HCT116 (cell line): Measurements from ENCODE around the gene PML. TPM values are rescaled to one million over a fixed set of nuclear protein-coding genes. Genes with fewer than 3 reads are reported as not detected.

Experiments
- ATAC-seq: fragments of 200-7000 bp; cut with Tn5 transposase; 2 replicates; pipeline ENCODE4 v1.9.1; 2020; ENCODE audit warnings: mild to moderate bottlenecking, moderate library complexity
- BruUV-seq: library from RNA; stranded (reverse); fragments of 400-500 nt; replicated peaks from 2 replicates; lab custom pipeline; 2021; lab: Mats Ljungman, UMichigan
- CTCF ChIA-PET: fragments of 300-600 bp; sonication (Branson Sonifier 250); formaldehyde crosslinking; loops from one replicate; lab custom pipeline; 2021; ENCODE audit warnings: antibody characterized with exemption; lab: Charles Lee
- POLR2A ChIA-PET: fragments of 300-600, 350-600 bp; sonication (Branson Sonifier 250); formaldehyde crosslinking; loops from one replicate; lab custom pipeline; 2021; ENCODE audit warnings: antibody characterized with exemption; lab: Charles Lee
- RAD21 ChIA-PET, 2 experiments: fragments of 300-600 bp; sonication (Branson Sonifier 250); formaldehyde crosslinking; loops; one replicate each; lab custom pipeline; 2023; ENCODE audit warnings: low total read pairs in 2 of 2; ENCODE audit not compliant: uncharacterized antibody in 2 of 2, unreplicated experiment in 2 of 2, low non-redundant PET in 1 of 2; lab: Charles Lee
- DNase-seq: peaks from one replicate; pipeline ENCODE4 v3.0.0-alpha.2; 2010; ENCODE audit warnings: low read depth, low spot score
- H2AFZ ChIP-seq: fragments of 200-600 bp; shearing (Covaris generic), sonication (generic); 2 replicates; pipeline ENCODE4 v1.6.1; 2017; ENCODE audit warnings: low read depth, mixed run types, mixed read lengths, antibody characterized with exemption, low read length; ENCODE audit not compliant: poor library complexity, severe bottlenecking
- H3K27ac ChIP-seq: 2 replicates; pipeline ENCODE4 v1.5.1; 2012; ENCODE audit warnings: low read depth, low read length
- H3K27me3 ChIP-seq: fragments of 200-600 bp; sonication (generic); 2 replicates; pipeline ENCODE4 v1.6.1; 2016; ENCODE audit warnings: mixed run types, low read length, mixed read lengths; ENCODE audit not compliant: insufficient read depth
- H3K36me3 ChIP-seq, 2 experiments: fragments of 200-500 bp in 1 of 2; fragments of 200-600 bp in 1 of 2; sonication (Bioruptor generic) in 1 of 2; sonication (generic) in 1 of 2; 2 replicates each; pipeline versions ENCODE4 v1.5.1 to v1.6.1; 2014 to 2016; ENCODE audit warnings: low read length in 2 of 2, inconsistent platforms in 1 of 2, mixed read lengths in 1 of 2, mixed run types in 1 of 2; ENCODE audit not compliant: insufficient read depth in 2 of 2, control insufficient read depth in 1 of 2
- H3K4me1 ChIP-seq, 2 experiments: fragments of 200-600 bp in 1 of 2; sonication (generic) in 1 of 2; 2 replicates each; pipeline versions ENCODE4 v1.5.1 to v1.6.1; 2012 to 2017; ENCODE audit warnings: low read length in 2 of 2, inconsistent platforms in 1 of 2, mild to moderate bottlenecking in 1 of 2, mixed read lengths in 1 of 2, mixed run types in 1 of 2, moderate library complexity in 1 of 2; ENCODE audit not compliant: insufficient read depth in 2 of 2, control insufficient read depth in 1 of 2
- H3K4me2 ChIP-seq: fragments of 200-600 bp; sonication (generic); 2 replicates; pipeline ENCODE4 v1.6.1; 2017; ENCODE audit warnings: mixed run types, low read length, mixed read lengths
- H3K4me3 ChIP-seq, 2 experiments: fragments of 200-600 bp in 1 of 2; sonication (generic) in 1 of 2; replicated peaks in 1 of 2; 2 replicates each; pipeline ENCODE4 v1.5.1; 2011 to 2016; ENCODE audit warnings: low read length in 2 of 2, control low read depth in 1 of 2, low read depth in 1 of 2, mild to moderate bottlenecking in 1 of 2, mixed read lengths in 1 of 2, mixed run types in 1 of 2
- H3K79me2 ChIP-seq: fragments of 200-600 bp; sonication (generic); 2 replicates; pipeline ENCODE4 v1.6.1; 2017; ENCODE audit warnings: mild to moderate bottlenecking, mixed run types, low read length, moderate library complexity, mixed read lengths; ENCODE audit not compliant: insufficient read depth
- H3K9ac ChIP-seq: fragments of 200-600 bp; sonication (generic); 2 replicates; pipeline ENCODE4 v1.6.1; 2016; ENCODE audit warnings: low read length, mixed read lengths
- H3K9me2 ChIP-seq: fragments of 200-600 bp; sonication (generic), shearing (Covaris generic); 2 replicates; pipeline ENCODE4 v1.6.1; 2017; ENCODE audit warnings: mixed run types, mild to moderate bottlenecking, moderate library complexity; ENCODE audit not compliant: insufficient read depth
- H3K9me3 ChIP-seq, 2 experiments: fragments of 200-500 bp in 1 of 2; fragments of 200-600 bp in 1 of 2; sonication (Bioruptor generic) in 1 of 2; sonication (generic) in 1 of 2; 2 replicates each; pipeline ENCODE4 v1.6.1; 2014 to 2017; ENCODE audit warnings: low read length in 2 of 2, mixed read lengths in 2 of 2, inconsistent platforms in 1 of 2, low read depth in 1 of 2, mild to moderate bottlenecking in 1 of 2, mixed run types in 1 of 2, moderate library complexity in 1 of 2; ENCODE audit not compliant: control insufficient read depth in 1 of 2, insufficient read depth in 1 of 2
- H4K20me1 ChIP-seq: fragments of 200-600 bp; sonication (generic), shearing (Covaris generic); 2 replicates; pipeline ENCODE4 v1.6.1; 2017; ENCODE audit warnings: mixed run types, mild to moderate bottlenecking, moderate library complexity; ENCODE audit not compliant: insufficient read depth
- CBX3 ChIP-seq: IDR thresholded peaks from 2 replicates; pipeline ENCODE4 v1.6.1; 2012; ENCODE audit warnings: low read depth
- FOSL1 ChIP-seq: IDR thresholded peaks from 2 replicates; pipeline ENCODE4 v1.6.1; 2012; ENCODE audit warnings: low read depth
- JUND ChIP-seq: IDR thresholded peaks from 2 replicates; pipeline ENCODE4 v1.6.1; 2012
- POLR2A ChIP-seq: IDR thresholded peaks from 2 replicates; pipeline ENCODE4 v1.7.0; 2011; ENCODE audit warnings: borderline replicate concordance; ENCODE audit not compliant: insufficient read depth, insufficient read length; ENCODE audit errors: extremely low read depth
- POLR2AphosphoS5 ChIP-seq: IDR thresholded peaks from 2 replicates; pipeline ENCODE4 v1.6.1; 2011; ENCODE audit warnings: mild to moderate bottlenecking, low read depth, low read length, moderate library complexity
- SIN3A ChIP-seq: IDR thresholded peaks from 2 replicates; pipeline ENCODE4 v1.6.1; 2012; ENCODE audit warnings: low read depth
- TCF7L2 ChIP-seq: IDR thresholded peaks from 2 replicates; pipeline ENCODE4 v1.7.0; 2011; ENCODE audit warnings: borderline replicate concordance, inconsistent platforms; ENCODE audit not compliant: insufficient read depth, insufficient read length; ENCODE audit errors: extremely low read depth
- YY1 ChIP-seq: IDR thresholded peaks from 2 replicates; pipeline ENCODE4 v1.6.1; 2011; ENCODE audit warnings: low read length, low read depth, moderate library complexity, mild to moderate bottlenecking; ENCODE audit not compliant: insufficient replicate concordance; ENCODE audit errors: extremely low read depth
- ZFX ChIP-seq: fragments of 450-650 bp; IDR thresholded peaks from 2 replicates; pipeline ENCODE4 v1.6.1; 2017
- ZNF274 ChIP-seq: fragments of 200-500 bp; sonication (Bioruptor generic); IDR thresholded peaks from 2 replicates; pipeline ENCODE4 v1.6.1; 2014; ENCODE audit warnings: mild to moderate bottlenecking, low read depth, low read length, inconsistent platforms
- intact Hi-C: fragments of 100-400 bp; cut with micrococcal nuclease; formaldehyde crosslinking; loops from 2 replicates; pipeline ENCODE4 v1.10.0; 2022
- total RNA-seq: library from RNA; stranded (reverse); gene quantifications from one replicate; pipeline ENCODE4 v1.2.1, GENCODE V29; 2021; ENCODE audit not compliant: unreplicated experiment
- TF ChIP-seq, protein P1 (sequence below), 3 experiments: fragments of 200-600 bp in 1 of 3; sonication (generic) in 1 of 3; IDR thresholded peaks in 2 of 3; conservative IDR thresholded peaks in 1 of 3; 2 replicates each; pipeline ENCODE4 v1.5.1; 2012 to 2017; ENCODE audit warnings: low read depth in 2 of 3, low read length in 2 of 3, antibody characterized with exemption in 1 of 3, borderline replicate concordance in 1 of 3, control low read depth in 1 of 3, mild to moderate bottlenecking in 1 of 3, mixed read lengths in 1 of 3, mixed run types in 1 of 3, moderate library complexity in 1 of 3; ENCODE audit not compliant: insufficient read depth in 1 of 3
- TF ChIP-seq, protein P2 (sequence below): IDR thresholded peaks from 2 replicates; pipeline ENCODE4 v1.6.1; 2011; ENCODE audit warnings: mild to moderate bottlenecking, low read length, moderate library complexity; ENCODE audit not compliant: insufficient replicate concordance; ENCODE audit errors: extremely low read depth
- TF ChIP-seq, protein P3 (sequence below): IDR thresholded peaks from 2 replicates; pipeline ENCODE4 v1.6.1; 2012; ENCODE audit warnings: low read depth
- TF ChIP-seq, protein P4 (sequence below): IDR thresholded peaks from 2 replicates; pipeline ENCODE4 v1.6.1; 2012
- TF ChIP-seq, protein P5 (sequence below): IDR thresholded peaks from 2 replicates; pipeline ENCODE4 v1.6.1; 2012

Gene PML
- total RNA-seq, 1 experiment from 2014 or later: 28.1 TPM

DNA sequence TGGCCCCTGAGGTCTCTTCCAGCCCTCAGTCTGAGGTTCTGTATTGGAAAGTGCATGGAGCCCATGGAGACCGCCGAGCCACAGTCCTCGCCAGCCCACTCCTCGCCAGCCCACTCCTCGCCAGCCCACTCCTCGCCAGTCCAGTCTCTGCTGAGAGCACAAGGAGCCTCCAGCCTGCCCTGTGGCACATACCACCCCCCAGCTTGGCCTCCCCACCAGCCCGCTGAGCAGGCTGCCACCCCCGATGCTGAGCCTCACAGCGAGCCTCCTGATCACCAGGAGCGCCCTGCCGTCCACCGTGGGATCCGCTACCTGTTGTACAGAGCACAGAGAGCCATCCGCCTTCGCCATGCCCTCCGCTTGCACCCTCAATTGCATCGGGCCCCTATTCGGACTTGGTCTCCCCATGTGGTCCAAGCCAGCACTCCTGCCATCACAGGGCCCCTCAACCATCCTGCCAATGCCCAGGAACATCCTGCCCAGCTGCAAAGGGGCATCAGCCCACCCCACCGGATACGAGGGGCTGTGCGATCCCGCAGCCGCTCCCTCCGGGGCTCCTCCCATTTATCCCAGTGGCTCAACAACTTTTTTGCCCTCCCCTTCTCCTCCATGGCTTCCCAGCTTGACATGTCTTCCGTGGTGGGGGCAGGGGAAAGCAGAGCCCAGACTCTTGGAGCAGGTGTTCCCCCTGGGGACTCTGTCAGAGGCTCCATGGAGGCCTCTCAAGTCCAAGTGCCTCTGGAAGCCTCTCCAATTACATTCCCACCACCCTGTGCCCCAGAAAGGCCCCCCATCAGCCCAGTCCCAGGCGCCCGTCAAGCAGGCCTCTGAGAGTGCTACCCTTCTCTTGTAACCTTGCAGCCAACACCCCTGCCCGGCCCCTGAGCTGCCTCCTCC lies 40.9 kb downstream of the PML start:
- Histone ChIP-seq H3K4me2 (no peak overlapping the region), H3K9me2 (no peaks in the 10 kb centered on the region), H3K9ac (no peak overlapping the region), H4K20me1 (no peaks in the 10 kb centered on the region), H2AFZ (no peak overlapping the region), H3K27ac (no peak overlapping the region), H3K4me1 (peaks cover 0 to 2% of the 10 kb centered on the region in 2 experiments; a peak in 1 of 4 replicates), H3K4me3 (no peak overlapping the region), H3K27me3 (no peaks in the 10 kb centered on the region), H3K79me2 (no peaks in the 10 kb centered on the region), H3K36me3 (no peaks in the 10 kb centered on the region; a peak in 1 of 4 replicates), H3K9me3 (no peaks in the 10 kb centered on the region)
- intact Hi-C loops: no loop called here
- ChIA-PET RAD21 (interaction anchor here in 1 of 2 experiments (1.6 kb wide), 1 partner anchor 62 kb away, joined by 23 read pairs; no protein-coding TSS in a partner anchor), POLR2A (no interaction called here), CTCF (interaction anchor here (1.0 to 6.5 kb wide), 6 partner anchors 8 to 64 kb away, joined by 4 to 132 read pairs (median 11); partner anchors contain the start of gene PML)
- TF ChIP-seq, protein P1, sequence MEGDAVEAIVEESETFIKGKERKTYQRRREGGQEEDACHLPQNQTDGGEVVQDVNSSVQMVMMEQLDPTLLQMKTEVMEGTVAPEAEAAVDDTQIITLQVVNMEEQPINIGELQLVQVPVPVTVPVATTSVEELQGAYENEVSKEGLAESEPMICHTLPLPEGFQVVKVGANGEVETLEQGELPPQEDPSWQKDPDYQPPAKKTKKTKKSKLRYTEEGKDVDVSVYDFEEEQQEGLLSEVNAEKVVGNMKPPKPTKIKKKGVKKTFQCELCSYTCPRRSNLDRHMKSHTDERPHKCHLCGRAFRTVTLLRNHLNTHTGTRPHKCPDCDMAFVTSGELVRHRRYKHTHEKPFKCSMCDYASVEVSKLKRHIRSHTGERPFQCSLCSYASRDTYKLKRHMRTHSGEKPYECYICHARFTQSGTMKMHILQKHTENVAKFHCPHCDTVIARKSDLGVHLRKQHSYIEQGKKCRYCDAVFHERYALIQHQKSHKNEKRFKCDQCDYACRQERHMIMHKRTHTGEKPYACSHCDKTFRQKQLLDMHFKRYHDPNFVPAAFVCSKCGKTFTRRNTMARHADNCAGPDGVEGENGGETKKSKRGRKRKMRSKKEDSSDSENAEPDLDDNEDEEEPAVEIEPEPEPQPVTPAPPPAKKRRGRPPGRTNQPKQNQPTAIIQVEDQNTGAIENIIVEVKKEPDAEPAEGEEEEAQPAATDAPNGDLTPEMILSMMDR (IDR thresholded peaks at IDR 0.05 in 2 of 3, conservative IDR thresholded peaks at IDR 0.05 in 1 of 3; ENCODE audit: borderline replicate concordance in 1 of 3, insufficient read depth in 1 of 3, low read depth in 2 of 3, low read length in 2 of 3): no peak
- TF ChIP-seq POLR2AphosphoS5: no peak
- TF ChIP-seq, protein P2, sequence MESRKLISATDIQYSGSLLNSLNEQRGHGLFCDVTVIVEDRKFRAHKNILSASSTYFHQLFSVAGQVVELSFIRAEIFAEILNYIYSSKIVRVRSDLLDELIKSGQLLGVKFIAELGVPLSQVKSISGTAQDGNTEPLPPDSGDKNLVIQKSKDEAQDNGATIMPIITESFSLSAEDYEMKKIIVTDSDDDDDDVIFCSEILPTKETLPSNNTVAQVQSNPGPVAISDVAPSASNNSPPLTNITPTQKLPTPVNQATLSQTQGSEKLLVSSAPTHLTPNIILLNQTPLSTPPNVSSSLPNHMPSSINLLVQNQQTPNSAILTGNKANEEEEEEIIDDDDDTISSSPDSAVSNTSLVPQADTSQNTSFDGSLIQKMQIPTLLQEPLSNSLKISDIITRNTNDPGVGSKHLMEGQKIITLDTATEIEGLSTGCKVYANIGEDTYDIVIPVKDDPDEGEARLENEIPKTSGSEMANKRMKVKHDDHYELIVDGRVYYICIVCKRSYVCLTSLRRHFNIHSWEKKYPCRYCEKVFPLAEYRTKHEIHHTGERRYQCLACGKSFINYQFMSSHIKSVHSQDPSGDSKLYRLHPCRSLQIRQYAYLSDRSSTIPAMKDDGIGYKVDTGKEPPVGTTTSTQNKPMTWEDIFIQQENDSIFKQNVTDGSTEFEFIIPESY: no peak
- no peak for TF ChIP-seq FOSL1
- TF ChIP-seq JUND: no peak
- TF ChIP-seq TCF7L2: no peak
- TF ChIP-seq ZFX: no peak
- TF ChIP-seq, protein P3, sequence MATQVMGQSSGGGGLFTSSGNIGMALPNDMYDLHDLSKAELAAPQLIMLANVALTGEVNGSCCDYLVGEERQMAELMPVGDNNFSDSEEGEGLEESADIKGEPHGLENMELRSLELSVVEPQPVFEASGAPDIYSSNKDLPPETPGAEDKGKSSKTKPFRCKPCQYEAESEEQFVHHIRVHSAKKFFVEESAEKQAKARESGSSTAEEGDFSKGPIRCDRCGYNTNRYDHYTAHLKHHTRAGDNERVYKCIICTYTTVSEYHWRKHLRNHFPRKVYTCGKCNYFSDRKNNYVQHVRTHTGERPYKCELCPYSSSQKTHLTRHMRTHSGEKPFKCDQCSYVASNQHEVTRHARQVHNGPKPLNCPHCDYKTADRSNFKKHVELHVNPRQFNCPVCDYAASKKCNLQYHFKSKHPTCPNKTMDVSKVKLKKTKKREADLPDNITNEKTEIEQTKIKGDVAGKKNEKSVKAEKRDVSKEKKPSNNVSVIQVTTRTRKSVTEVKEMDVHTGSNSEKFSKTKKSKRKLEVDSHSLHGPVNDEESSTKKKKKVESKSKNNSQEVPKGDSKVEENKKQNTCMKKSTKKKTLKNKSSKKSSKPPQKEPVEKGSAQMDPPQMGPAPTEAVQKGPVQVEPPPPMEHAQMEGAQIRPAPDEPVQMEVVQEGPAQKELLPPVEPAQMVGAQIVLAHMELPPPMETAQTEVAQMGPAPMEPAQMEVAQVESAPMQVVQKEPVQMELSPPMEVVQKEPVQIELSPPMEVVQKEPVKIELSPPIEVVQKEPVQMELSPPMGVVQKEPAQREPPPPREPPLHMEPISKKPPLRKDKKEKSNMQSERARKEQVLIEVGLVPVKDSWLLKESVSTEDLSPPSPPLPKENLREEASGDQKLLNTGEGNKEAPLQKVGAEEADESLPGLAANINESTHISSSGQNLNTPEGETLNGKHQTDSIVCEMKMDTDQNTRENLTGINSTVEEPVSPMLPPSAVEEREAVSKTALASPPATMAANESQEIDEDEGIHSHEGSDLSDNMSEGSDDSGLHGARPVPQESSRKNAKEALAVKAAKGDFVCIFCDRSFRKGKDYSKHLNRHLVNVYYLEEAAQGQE: no peak
- TF ChIP-seq, protein P4, sequence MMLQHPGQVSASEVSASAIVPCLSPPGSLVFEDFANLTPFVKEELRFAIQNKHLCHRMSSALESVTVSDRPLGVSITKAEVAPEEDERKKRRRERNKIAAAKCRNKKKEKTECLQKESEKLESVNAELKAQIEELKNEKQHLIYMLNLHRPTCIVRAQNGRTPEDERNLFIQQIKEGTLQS: no peak
- no peak for TF ChIP-seq POLR2A
- TF ChIP-seq, protein P5, sequence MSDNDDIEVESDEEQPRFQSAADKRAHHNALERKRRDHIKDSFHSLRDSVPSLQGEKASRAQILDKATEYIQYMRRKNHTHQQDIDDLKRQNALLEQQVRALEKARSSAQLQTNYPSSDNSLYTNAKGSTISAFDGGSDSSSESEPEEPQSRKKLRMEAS: no peak
- no peak for TF ChIP-seq YY1
- no peak for TF ChIP-seq SIN3A
- TF ChIP-seq CBX3: no peak
- TF ChIP-seq ZNF274: no peak
- no peak for DNase-seq
- no peak for ATAC-seq
- BruUV-seq: no TSS peak
